Measurements from ENCODE around the gene LORICRIN.

Gene LORICRIN

DNA sequence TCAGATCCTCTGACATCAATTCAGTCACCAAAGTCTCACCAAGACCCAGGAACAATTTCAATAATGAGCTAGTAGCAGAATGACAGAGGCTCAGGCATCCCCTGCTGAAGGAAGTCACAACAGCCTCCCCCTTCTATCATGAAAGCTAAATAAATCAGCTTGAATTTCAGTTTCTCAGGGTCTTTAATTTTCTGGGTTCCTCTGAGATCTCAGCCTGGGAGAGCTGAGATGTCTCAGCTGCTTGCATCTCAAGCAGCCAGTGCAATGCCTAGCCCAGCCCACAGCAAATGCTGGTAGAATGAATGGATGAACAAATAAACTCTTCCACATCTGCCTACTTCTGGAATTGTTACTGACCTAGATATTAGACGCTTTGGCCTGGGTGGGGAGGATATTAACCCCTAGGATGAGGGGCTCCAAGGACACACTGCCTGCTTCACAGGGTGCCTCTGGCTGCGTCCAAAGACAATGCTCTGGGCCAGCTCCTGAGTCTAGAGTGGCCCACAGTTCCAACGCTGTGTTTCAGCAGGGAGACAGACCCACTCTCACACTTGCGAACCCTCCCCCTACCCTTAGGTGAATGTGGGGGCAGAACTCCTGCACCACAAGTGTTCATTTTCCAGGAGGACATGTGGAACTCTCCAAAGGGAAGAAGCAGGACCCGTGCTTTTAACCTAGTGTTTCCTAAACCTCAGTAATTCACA lies 11.2 kb upstream of the LORICRIN start:
- Histone ChIP-seq H2AFZ (ENCODE audit: low read depth, low read length) (no peak overlapping the region), H4K20me1 (ENCODE audit: insufficient read depth, low read length) (no peaks in the 10 kb centered on the region), H3K79me2 (ENCODE audit: low read length) (no peaks in the 10 kb centered on the region), H3K4me1 (ENCODE audit: low read length) (peaks cover 28% of the 10 kb centered on the region), H3K9ac (ENCODE audit: low read length) (no peak overlapping the region), H3K9me3 (ENCODE audit: insufficient read depth, low read length) (no peaks in the 10 kb centered on the region), H3K27me3 (ENCODE audit: low read depth, low read length) (no peaks in the 10 kb centered on the region), H3K27ac (ENCODE audit: low read length) (no peak overlapping the region), H3K4me2 (ENCODE audit: low read length) (no peak overlapping the region), H3K4me3 (ENCODE audit: low read length) (no peak overlapping the region), H3K36me3 (replicated peaks; ENCODE audit: low read depth, low read length) (no peaks in the 10 kb centered on the region)
- no peak for TF ChIP-seq EZH2phosphoT487 (IDR thresholded peaks at IDR 0.05; ENCODE audit: low read depth)
- TF ChIP-seq, protein P1, sequence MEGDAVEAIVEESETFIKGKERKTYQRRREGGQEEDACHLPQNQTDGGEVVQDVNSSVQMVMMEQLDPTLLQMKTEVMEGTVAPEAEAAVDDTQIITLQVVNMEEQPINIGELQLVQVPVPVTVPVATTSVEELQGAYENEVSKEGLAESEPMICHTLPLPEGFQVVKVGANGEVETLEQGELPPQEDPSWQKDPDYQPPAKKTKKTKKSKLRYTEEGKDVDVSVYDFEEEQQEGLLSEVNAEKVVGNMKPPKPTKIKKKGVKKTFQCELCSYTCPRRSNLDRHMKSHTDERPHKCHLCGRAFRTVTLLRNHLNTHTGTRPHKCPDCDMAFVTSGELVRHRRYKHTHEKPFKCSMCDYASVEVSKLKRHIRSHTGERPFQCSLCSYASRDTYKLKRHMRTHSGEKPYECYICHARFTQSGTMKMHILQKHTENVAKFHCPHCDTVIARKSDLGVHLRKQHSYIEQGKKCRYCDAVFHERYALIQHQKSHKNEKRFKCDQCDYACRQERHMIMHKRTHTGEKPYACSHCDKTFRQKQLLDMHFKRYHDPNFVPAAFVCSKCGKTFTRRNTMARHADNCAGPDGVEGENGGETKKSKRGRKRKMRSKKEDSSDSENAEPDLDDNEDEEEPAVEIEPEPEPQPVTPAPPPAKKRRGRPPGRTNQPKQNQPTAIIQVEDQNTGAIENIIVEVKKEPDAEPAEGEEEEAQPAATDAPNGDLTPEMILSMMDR (IDR thresholded peaks at IDR 0.05; ENCODE audit: low read depth, low read length): no peak

DNA sequence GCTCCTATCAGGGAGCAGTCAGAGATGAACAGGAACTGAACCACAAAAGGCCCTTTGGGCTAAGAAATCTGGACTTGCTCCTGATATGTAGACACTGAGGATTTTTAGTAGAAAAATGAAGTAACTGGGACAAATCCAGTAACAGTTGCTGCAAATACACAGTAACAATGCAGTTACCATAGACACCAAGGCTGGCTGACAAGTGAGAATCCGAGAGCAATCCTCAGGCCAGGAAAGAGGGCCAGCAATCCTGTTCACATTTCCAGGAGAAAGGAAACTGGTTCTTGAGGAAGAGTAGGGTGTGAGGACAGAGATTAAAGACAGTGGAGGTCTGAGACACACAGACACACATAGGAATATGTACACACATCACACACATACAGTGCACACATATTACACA lies 9.3 kb upstream of the LORICRIN start:
- no peaks in the 10 kb centered on the region for H4K20me1 ChIP-seq (ENCODE audit: insufficient read depth, low read length)
- H2AFZ ChIP-seq (ENCODE audit: low read depth, low read length): no peak overlapping the region
- no peak overlapping the region for H3K27ac ChIP-seq (ENCODE audit: low read length)
- H3K9ac ChIP-seq (ENCODE audit: low read length): no peak overlapping the region
- no peak overlapping the region for H3K4me2 ChIP-seq (ENCODE audit: low read length)
- H3K4me3 ChIP-seq (ENCODE audit: low read length): no peak overlapping the region
- TF ChIP-seq, protein P1 (IDR thresholded peaks at IDR 0.05; ENCODE audit: low read depth, low read length): no peak
- no peak for TF ChIP-seq EZH2phosphoT487 (IDR thresholded peaks at IDR 0.05; ENCODE audit: low read depth)
- no peaks in the 10 kb centered on the region for H3K36me3 ChIP-seq (replicated peaks; ENCODE audit: low read depth, low read length)
- peaks cover 36% of the 10 kb centered on the region for H3K4me1 ChIP-seq (ENCODE audit: low read length)
- no peaks in the 10 kb centered on the region for H3K79me2 ChIP-seq (ENCODE audit: low read length)
- no peaks in the 10 kb centered on the region for H3K27me3 ChIP-seq (ENCODE audit: low read depth, low read length)
- H3K9me3 ChIP-seq (ENCODE audit: insufficient read depth, low read length): no peaks in the 10 kb centered on the region

DNA sequence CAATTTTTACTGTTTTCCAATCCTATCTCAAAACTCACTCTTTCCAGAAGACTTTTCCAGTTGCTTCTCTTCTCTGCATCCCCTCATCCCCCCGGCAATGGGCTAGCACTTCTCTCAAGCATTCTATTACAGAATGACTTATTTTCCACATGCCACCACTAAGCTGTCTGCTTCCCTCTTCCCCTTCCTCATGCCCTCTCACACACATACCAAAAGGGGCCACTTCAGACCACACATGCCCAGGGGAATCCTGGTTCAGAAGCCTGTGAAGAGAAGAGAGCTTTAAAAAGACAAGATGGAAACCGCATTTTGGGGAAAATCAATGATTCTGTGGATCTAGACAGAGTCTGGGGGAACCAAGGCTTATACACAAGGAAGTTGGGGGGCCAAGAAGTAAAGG lies 8.4 kb upstream of the LORICRIN start:
- Histone ChIP-seq H3K36me3 (replicated peaks; ENCODE audit: low read depth, low read length) (no peaks in the 10 kb centered on the region), H3K4me1 (ENCODE audit: low read length) (peaks cover 36% of the 10 kb centered on the region), H4K20me1 (ENCODE audit: insufficient read depth, low read length) (no peaks in the 10 kb centered on the region), H3K9me3 (ENCODE audit: insufficient read depth, low read length) (no peaks in the 10 kb centered on the region), H2AFZ (ENCODE audit: low read depth, low read length) (peak overlapping the region; percentile 83), H3K4me3 (ENCODE audit: low read length) (no peak overlapping the region), H3K27me3 (ENCODE audit: low read depth, low read length) (no peaks in the 10 kb centered on the region), H3K9ac (ENCODE audit: low read length) (peak overlapping the region; percentile 7; the same call in 1 of the 2 replicates), H3K27ac (ENCODE audit: low read length) (peak overlapping the region; percentile 36), H3K79me2 (ENCODE audit: low read length) (no peaks in the 10 kb centered on the region), H3K4me2 (ENCODE audit: low read length) (peak overlapping the region; percentile 54)
- TF ChIP-seq, protein P1 (IDR thresholded peaks at IDR 0.05; ENCODE audit: low read depth, low read length): no peak
- TF ChIP-seq EZH2phosphoT487 (IDR thresholded peaks at IDR 0.05; ENCODE audit: low read depth): no peak

DNA sequence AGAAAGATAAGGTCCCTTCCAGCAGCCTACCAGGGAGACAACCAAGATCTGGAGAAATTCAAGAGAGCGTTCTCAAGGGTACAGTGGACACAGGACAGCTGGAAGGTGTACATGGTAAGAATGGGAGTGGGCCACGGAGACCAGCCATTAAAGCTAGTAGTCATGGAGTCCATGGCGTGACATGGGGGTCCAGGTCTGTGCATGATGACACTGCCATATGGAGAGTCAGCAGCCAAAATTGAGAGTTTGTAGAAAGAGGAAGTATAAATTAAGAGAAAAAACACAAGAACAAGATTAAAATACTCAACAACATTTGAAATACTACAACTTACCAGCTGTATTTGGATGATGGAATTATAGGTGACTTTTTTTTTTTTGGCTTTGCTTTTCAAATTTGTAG lies 7.9 kb upstream of the LORICRIN start:
- peak overlapping the region; percentile 36 for H3K27ac ChIP-seq (ENCODE audit: low read length)
- H3K9ac ChIP-seq (ENCODE audit: low read length): peak overlapping the region; percentile 7; the same call in 1 of the 2 replicates

More for the DNA sequence above, 7.9 kb upstream of the LORICRIN start:
- H3K4me3 ChIP-seq (ENCODE audit: low read length): peak overlapping the region; percentile 4; the same call in 1 of the 2 replicates
- H2AFZ ChIP-seq (ENCODE audit: low read depth, low read length): peak overlapping the region; percentile 83
- TF ChIP-seq EZH2phosphoT487 (IDR thresholded peaks at IDR 0.05; ENCODE audit: low read depth): no peak
- TF ChIP-seq, protein P1 (IDR thresholded peaks at IDR 0.05; ENCODE audit: low read depth, low read length): no peak
- no peaks in the 10 kb centered on the region for H3K27me3 ChIP-seq (ENCODE audit: low read depth, low read length)
- peak overlapping the region; percentile 54 for H3K4me2 ChIP-seq (ENCODE audit: low read length)
- peaks cover 36% of the 10 kb centered on the region for H3K4me1 ChIP-seq (ENCODE audit: low read length)
- H3K36me3 ChIP-seq (replicated peaks; ENCODE audit: low read depth, low read length): no peaks in the 10 kb centered on the region
- H3K79me2 ChIP-seq (ENCODE audit: low read length): no peaks in the 10 kb centered on the region
- H4K20me1 ChIP-seq (ENCODE audit: insufficient read depth, low read length): no peaks in the 10 kb centered on the region
- H3K9me3 ChIP-seq (ENCODE audit: insufficient read depth, low read length): no peaks in the 10 kb centered on the region
